HepG2 (cell line): ENCODE results near the gene DPH7. TPM values are rescaled to one million over a fixed set of nuclear protein-coding genes. Genes with fewer than 3 reads are reported as not detected.

Experiments used
- CHCHD3 ChIP-seq: sonication (generic); formaldehyde crosslinking; IDR thresholded peaks from 2 replicates; pipeline ENCODE4 v1.8.0; 2022; ENCODE audit warnings: mild to moderate bottlenecking, missing genetic modification reagents, moderate library complexity
- MLLT10 ChIP-seq: sonication (generic); formaldehyde crosslinking; IDR thresholded peaks from 2 replicates; pipeline ENCODE4 v1.4.0; 2020; ENCODE audit warnings: missing genetic modification reagents
- NR2C2 ChIP-seq: sonication (generic); formaldehyde crosslinking; IDR thresholded peaks from 2 replicates; pipeline ENCODE4 v1.4.0; 2020; ENCODE audit warnings: missing genetic modification reagents, mild to moderate bottlenecking, moderate library complexity, borderline replicate concordance
- NR3C1 ChIP-seq: sonication (generic); formaldehyde crosslinking; IDR thresholded peaks from 2 replicates; pipeline ENCODE4 v1.4.0; 2020; ENCODE audit warnings: missing genetic modification reagents
- SIN3A ChIP-seq: IDR thresholded peaks from 2 replicates; pipeline ENCODE4 v1.6.1; 2011; ENCODE audit warnings: low read depth, mild to moderate bottlenecking, control low read depth, low read length, borderline replicate concordance
- ZC3H13 ChIP-seq: sonication (generic); formaldehyde crosslinking; IDR thresholded peaks from 2 replicates; pipeline ENCODE4 v1.8.1; 2023; ENCODE audit warnings: mild to moderate bottlenecking, missing genetic modification reagents, moderate library complexity
- ZMAT3 ChIP-seq: sonication (generic); formaldehyde crosslinking; conservative IDR thresholded peaks from 2 replicates; pipeline ENCODE4 v1.7.0; 2021; ENCODE audit warnings: missing genetic modification reagents
- ZSCAN30 ChIP-seq: sonication (generic); formaldehyde crosslinking; IDR thresholded peaks from 2 replicates; pipeline ENCODE4 v1.5.0; 2020; ENCODE audit warnings: mild to moderate bottlenecking, missing genetic modification reagents
- polyA plus RNA-seq, 8 experiments: library from polyadenylated mRNA; depleted of rRNA in 3 of 8; stranded (reverse) in 7 of 8; unstranded in 1 of 8; fragments of >200 nt; fragmentation: Illumina TruSeq in 4 of 8; extraction: Trizol in 4 of 8; gene quantifications; 2 replicates each; pipeline versions ENCODE4 v1.2.1 to v1.2.3, GENCODE V29; 2011 to 2016; ENCODE audit warnings: low read depth in 4 of 8, missing spikeins in 1 of 8, mixed read lengths in 1 of 8; ENCODE audit not compliant: insufficient read depth in 1 of 8
- total RNA-seq, 5 experiments: library from RNA; depleted of rRNA; stranded (reverse); fragments of >200 nt; fragmentation: Illumina TruSeq; extraction: Trizol; gene quantifications; 2 replicates each; pipeline ENCODE4 v1.2.3, GENCODE V29; 2016; ENCODE audit warnings: low read depth in 1 of 5
- TF ChIP-seq, protein P1 (sequence below): sonication (generic); formaldehyde crosslinking; IDR thresholded peaks from 2 replicates; pipeline ENCODE4 v1.8.1; 2023; ENCODE audit warnings: mild to moderate bottlenecking, missing genetic modification reagents
- TF ChIP-seq, protein P2 (sequence below): sonication (generic); formaldehyde crosslinking; IDR thresholded peaks from 2 replicates; pipeline ENCODE4 v1.4.0; 2020; ENCODE audit warnings: missing genetic modification reagents, mild to moderate bottlenecking, borderline replicate concordance
- TF ChIP-seq, protein P3 (sequence below): sonication (generic); formaldehyde crosslinking; IDR thresholded peaks from 2 replicates; pipeline ENCODE4 v1.4.0; 2020; ENCODE audit warnings: missing genetic modification reagents
- TF ChIP-seq, protein P4 (sequence below): sonication (generic); formaldehyde crosslinking; IDR thresholded peaks from 2 replicates; pipeline ENCODE4 v1.8.1; 2023; ENCODE audit warnings: mild to moderate bottlenecking, missing genetic modification reagents, borderline replicate concordance

The DPH7 gene
- total and polyA plus RNA-seq, 2 of the 13 experiments (the other 11 are each of a cell fraction or from before 2014, with no cell fraction given), result 27.6 to 31.6 TPM

DNA sequence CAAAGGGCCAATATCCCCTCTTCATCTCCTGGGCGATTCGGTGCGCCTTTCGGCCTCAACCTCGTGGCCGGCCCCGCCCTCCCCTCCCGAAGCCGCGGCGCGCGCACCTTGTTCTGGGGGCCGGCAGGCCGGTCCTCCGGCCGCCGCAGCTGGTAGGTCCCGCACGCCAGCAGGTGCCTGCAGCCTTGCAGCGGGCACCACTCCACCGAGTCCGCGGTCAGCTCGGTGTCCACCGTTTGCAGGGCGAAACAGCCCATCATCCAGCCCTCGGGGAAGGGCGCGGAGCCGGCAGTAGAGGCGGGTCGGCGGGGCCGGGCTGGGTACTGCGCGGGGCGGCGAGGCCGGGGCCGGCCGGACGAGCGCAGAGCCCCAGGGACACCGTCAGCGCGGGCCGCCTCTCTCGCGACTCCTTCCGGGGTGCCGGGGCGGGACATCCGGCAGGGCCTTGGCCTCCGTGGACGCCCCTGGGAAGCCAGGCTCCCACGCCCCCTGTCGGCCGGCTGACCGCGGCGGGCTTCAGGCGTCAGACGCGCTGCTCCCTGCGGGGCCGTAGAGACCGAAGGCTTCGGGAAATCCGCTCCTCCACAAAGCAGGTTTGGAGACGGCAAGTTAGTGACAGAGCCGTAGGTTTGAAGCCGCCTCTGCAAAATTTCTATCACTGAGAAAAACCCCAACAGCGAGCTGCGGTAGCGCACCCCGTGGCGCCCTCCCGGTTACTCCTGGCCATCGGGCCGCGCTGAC is at the start of gene DPH7 (continued):
- TF ChIP-seq, protein P1, sequence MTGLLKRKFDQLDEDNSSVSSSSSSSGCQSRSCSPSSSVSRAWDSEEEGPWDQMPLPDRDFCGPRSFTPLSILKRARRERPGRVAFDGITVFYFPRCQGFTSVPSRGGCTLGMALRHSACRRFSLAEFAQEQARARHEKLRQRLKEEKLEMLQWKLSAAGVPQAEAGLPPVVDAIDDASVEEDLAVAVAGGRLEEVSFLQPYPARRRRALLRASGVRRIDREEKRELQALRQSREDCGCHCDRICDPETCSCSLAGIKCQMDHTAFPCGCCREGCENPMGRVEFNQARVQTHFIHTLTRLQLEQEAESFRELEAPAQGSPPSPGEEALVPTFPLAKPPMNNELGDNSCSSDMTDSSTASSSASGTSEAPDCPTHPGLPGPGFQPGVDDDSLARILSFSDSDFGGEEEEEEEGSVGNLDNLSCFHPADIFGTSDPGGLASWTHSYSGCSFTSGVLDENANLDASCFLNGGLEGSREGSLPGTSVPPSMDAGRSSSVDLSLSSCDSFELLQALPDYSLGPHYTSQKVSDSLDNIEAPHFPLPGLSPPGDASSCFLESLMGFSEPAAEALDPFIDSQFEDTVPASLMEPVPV (CRISPR knock-in tag), result 0 out of 2 replicates have a peak, but pooled peaks have one; percentile 29
- TF ChIP-seq SIN3A (no peak), ZMAT3 (CRISPR knock-in tag) (peak; percentile 24; the same call in 1 of the 2 replicates), CHCHD3 (CRISPR knock-in tag) (no peak), NR2C2 (peak; percentile 100), NR3C1 (no peak), ZC3H13 (CRISPR knock-in tag) (peak; percentile 93), ZSCAN30 (CRISPR knock-in tag) (0 out of 2 replicates have a peak, but pooled peaks have one; percentile 53), MLLT10 (no peak)
- TF ChIP-seq, protein P2, sequence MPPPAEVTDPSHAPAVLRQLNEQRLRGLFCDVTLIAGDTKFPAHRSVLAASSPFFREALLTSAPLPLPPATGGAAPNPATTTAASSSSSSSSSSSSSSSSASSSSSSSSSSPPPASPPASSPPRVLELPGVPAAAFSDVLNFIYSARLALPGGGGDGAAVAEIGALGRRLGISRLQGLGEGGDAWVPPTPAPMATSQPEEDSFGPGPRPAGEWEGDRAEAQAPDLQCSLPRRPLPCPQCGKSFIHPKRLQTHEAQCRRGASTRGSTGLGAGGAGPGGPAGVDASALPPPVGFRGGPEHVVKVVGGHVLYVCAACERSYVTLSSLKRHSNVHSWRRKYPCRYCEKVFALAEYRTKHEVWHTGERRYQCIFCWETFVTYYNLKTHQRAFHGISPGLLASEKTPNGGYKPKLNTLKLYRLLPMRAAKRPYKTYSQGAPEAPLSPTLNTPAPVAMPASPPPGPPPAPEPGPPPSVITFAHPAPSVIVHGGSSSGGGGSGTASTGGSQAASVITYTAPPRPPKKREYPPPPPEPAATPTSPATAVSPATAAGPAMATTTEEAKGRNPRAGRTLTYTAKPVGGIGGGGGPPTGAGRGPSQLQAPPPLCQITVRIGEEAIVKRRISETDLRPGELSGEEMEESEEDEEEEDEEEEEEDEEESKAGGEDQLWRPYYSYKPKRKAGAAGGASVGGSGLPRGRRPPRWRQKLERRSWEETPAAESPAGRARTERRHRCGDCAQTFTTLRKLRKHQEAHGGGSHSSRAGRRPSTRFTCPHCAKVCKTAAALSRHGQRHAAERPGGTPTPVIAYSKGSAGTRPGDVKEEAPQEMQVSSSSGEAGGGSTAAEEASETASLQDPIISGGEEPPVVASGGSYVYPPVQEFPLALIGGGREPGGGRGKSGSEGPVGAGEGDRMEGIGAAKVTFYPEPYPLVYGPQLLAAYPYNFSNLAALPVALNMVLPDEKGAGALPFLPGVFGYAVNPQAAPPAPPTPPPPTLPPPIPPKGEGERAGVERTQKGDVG, result no peak
- TF ChIP-seq, protein P3, sequence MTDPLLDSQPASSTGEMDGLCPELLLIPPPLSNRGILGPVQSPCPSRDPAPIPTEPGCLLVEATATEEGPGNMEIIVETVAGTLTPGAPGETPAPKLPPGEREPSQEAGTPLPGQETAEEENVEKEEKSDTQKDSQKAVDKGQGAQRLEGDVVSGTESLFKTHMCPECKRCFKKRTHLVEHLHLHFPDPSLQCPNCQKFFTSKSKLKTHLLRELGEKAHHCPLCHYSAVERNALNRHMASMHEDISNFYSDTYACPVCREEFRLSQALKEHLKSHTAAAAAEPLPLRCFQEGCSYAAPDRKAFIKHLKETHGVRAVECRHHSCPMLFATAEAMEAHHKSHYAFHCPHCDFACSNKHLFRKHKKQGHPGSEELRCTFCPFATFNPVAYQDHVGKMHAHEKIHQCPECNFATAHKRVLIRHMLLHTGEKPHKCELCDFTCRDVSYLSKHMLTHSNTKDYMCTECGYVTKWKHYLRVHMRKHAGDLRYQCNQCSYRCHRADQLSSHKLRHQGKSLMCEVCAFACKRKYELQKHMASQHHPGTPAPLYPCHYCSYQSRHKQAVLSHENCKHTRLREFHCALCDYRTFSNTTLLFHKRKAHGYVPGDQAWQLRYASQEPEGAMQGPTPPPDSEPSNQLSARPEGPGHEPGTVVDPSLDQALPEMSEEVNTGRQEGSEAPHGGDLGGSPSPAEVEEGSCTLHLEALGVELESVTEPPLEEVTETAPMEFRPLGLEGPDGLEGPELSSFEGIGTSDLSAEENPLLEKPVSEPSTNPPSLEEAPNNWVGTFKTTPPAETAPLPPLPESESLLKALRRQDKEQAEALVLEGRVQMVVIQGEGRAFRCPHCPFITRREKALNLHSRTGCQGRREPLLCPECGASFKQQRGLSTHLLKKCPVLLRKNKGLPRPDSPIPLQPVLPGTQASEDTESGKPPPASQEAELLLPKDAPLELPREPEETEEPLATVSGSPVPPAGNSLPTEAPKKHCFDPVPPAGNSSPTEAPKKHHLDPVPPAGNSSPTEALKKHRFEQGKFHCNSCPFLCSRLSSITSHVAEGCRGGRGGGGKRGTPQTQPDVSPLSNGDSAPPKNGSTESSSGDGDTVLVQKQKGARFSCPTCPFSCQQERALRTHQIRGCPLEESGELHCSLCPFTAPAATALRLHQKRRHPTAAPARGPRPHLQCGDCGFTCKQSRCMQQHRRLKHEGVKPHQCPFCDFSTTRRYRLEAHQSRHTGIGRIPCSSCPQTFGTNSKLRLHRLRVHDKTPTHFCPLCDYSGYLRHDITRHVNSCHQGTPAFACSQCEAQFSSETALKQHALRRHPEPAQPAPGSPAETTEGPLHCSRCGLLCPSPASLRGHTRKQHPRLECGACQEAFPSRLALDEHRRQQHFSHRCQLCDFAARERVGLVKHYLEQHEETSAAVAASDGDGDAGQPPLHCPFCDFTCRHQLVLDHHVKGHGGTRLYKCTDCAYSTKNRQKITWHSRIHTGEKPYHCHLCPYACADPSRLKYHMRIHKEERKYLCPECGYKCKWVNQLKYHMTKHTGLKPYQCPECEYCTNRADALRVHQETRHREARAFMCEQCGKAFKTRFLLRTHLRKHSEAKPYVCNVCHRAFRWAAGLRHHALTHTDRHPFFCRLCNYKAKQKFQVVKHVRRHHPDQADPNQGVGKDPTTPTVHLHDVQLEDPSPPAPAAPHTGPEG (CRISPR knock-in tag), result peak; percentile 62
- TF ChIP-seq, protein P4, sequence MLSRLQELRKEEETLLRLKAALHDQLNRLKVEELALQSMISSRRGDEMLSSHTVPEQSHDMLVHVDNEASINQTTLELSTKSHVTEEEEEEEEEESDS (CRISPR knock-in tag), result no peak
